ENCODE data around the gene HGF. TPM values are rescaled to one million over a fixed set of nuclear protein-coding genes. Genes with fewer than 3 reads are reported as not detected.

HGF gene
- polyA plus RNA-seq, 3 donors: 18.6 to 24.0 (median 18.9) TPM

DNA sequence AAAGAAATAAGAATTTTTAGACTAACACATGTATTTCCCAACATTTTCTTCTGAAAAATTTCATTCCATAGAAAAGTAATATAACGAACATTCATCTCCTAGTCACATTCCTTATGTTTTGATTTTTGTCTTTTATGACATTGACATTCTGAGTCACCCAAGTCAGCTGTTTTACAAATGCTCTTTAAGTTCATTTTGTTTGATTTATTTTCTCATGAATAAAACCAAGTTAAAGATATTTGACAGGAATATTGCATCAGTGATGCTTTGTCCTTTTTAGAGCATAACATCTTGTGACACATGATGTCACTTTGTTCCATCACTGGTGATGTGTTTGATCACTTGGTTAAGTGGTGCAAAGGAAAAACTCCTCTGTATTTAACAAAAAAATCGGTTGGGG, 48.4 kb downstream of the HGF start:
- H3K27ac Mint-ChIP-seq: no peak overlapping the region
- Histone ChIP-seq H3K4me1 (ENCODE audit: control insufficient read depth in 1 of 2, insufficient read depth in 2 of 2, low read length in 2 of 2) (no peaks in the 10 kb centered on the region), H2AFZ (ENCODE audit: insufficient read depth, low read depth, low read length, poor library complexity, severe bottlenecking) (no peak overlapping the region), H3K79me2 (ENCODE audit: insufficient read depth, low read length) (no peaks in the 10 kb centered on the region), H3K4me2 (replicated peaks; ENCODE audit: extremely low read depth, low read length, poor library complexity, severe bottlenecking) (no peak overlapping the region), H3K27me3 (ENCODE audit: control insufficient read depth in 2 of 2, insufficient read depth in 2 of 2, low read length in 2 of 2) (no peaks in the 10 kb centered on the region), H3K4me3 (replicated peaks in 1 of 3; ENCODE audit: low read depth in 2 of 3, low read length in 3 of 3) (no peak overlapping the region), H3K9ac (ENCODE audit: insufficient read depth, low read length, poor library complexity, severe bottlenecking) (no peak overlapping the region), H3K36me3 (replicated peaks in 1 of 2; ENCODE audit: control insufficient read depth in 1 of 2, insufficient read depth in 2 of 2, low read length in 2 of 2) (peaks cover 60 to 80% of the 10 kb centered on the region in 2 donors), H4K20me1 (ENCODE audit: insufficient read depth, low read length) (no peaks in the 10 kb centered on the region), H3K27ac (ENCODE audit: low read depth in 1 of 2, low read length in 2 of 2) (no peak overlapping the region), H3K9me3 (replicated peaks in 1 of 2; ENCODE audit: control insufficient read depth in 1 of 2, insufficient read depth in 1 of 2, low read length in 2 of 2) (no peaks in the 10 kb centered on the region)
- no peak overlapping the region for H3K4me3 Mint-ChIP-seq
- no CpG with 5 or more reads among the region's 2 CpGs for WGBS (ENCODE audit: insufficient coverage)
- intact Hi-C loops (cut with micrococcal nuclease): no loop called here
- TF ChIP-seq CTCF (IDR thresholded peaks at IDR 0.05): no peak
- peaks cover 47 to 63% of the 10 kb centered on the region in 2 donors for H3K36me3 Mint-ChIP-seq
- DNase-seq: no peak
- H3K4me1 Mint-ChIP-seq: no peaks in the 10 kb centered on the region
- H3K27me3 Mint-ChIP-seq (ENCODE audit: low read depth in 3 of 3): no peaks in the 10 kb centered on the region
- no peaks in the 10 kb centered on the region for H3K9me3 Mint-ChIP-seq

- Mint-ChIP-seq H3K9me3 (no peaks in the 10 kb centered on the region), H3K4me1 (no peaks in the 10 kb centered on the region)
- H4K20me1 ChIP-seq (ENCODE audit: insufficient read depth, low read length): no peaks in the 10 kb centered on the region
Measured at GRCh38 chr7:81719865-81720264, 50.0 kb downstream of the HGF start.

More at GRCh38 chr7:81719865-81720264, 50.0 kb downstream of the HGF start:
- H3K27me3 Mint-ChIP-seq (ENCODE audit: low read depth in 3 of 3): no peaks in the 10 kb centered on the region
- peaks cover 54 to 75% of the 10 kb centered on the region in 2 donors for H3K36me3 ChIP-seq (replicated peaks in 1 of 2; ENCODE audit: control insufficient read depth in 1 of 2, insufficient read depth in 2 of 2, low read length in 2 of 2)
- intact Hi-C loops (cut with micrococcal nuclease): no loop called here
- H3K27ac ChIP-seq (ENCODE audit: low read depth in 1 of 2, low read length in 2 of 2): peak overlapping the region in 1 of 2 donors; percentile 23
- H3K27ac Mint-ChIP-seq: no peak overlapping the region
- no peak overlapping the region for H3K4me3 ChIP-seq (replicated peaks in 1 of 3; ENCODE audit: low read depth in 2 of 3, low read length in 3 of 3)
- no peak overlapping the region for H3K4me2 ChIP-seq (replicated peaks; ENCODE audit: extremely low read depth, low read length, poor library complexity, severe bottlenecking)
- H3K27me3 ChIP-seq (ENCODE audit: control insufficient read depth in 2 of 2, insufficient read depth in 2 of 2, low read length in 2 of 2): no peaks in the 10 kb centered on the region
- H3K36me3 Mint-ChIP-seq: peaks cover 41 to 54% of the 10 kb centered on the region in 2 donors
- H3K9ac ChIP-seq (ENCODE audit: insufficient read depth, low read length, poor library complexity, severe bottlenecking): no peak overlapping the region
- no peaks in the 10 kb centered on the region for H3K4me1 ChIP-seq (ENCODE audit: control insufficient read depth in 1 of 2, insufficient read depth in 2 of 2, low read length in 2 of 2)
- no peaks in the 10 kb centered on the region for H3K79me2 ChIP-seq (ENCODE audit: insufficient read depth, low read length)
- no peak for DNase-seq
- no peak for TF ChIP-seq CTCF (IDR thresholded peaks at IDR 0.05)
- H2AFZ ChIP-seq (ENCODE audit: insufficient read depth, low read depth, low read length, poor library complexity, severe bottlenecking): no peak overlapping the region
- no peaks in the 10 kb centered on the region for H3K9me3 ChIP-seq (replicated peaks in 1 of 2; ENCODE audit: control insufficient read depth in 1 of 2, insufficient read depth in 1 of 2, low read length in 2 of 2)
- H3K4me3 Mint-ChIP-seq: no peak overlapping the region
